Measurements from ENCODE around the gene C2orf42.
"Not testable (repeated sequence)": the region's sequence is repeated elsewhere in the genome, so short reads cannot be mapped to it uniquely, and the experiment has no call there.

The C2orf42 gene

GRCh38 chr2:70141902-70142589 is 48.8 kb downstream of the C2orf42 start:
- DNase-seq (ENCODE audit: low spot score), result peak; percentile 63
- in situ Hi-C loops (cut with MboI; ENCODE audit: low pct_unique_long_range_greater_than_20kb, low sequenced_read_pairs, unreplicated experiment), result loop anchor here (10.0 kb wide), 1 partner anchor 227 kb away; the partner anchor contains the start of gene MXD1
- no peak for TF ChIP-seq CTCF (IDR thresholded peaks at IDR 0.05; ENCODE audit: extremely low read depth, insufficient read depth, missing control alignments)

- in situ Hi-C loops (cut with MboI; ENCODE audit: low pct_unique_long_range_greater_than_20kb, low sequenced_read_pairs, unreplicated experiment), result loop anchor here (10.0 kb wide), 1 partner anchor 227 kb away; the partner anchor contains the start of gene MXD1
- peak; percentile 75 for DNase-seq (ENCODE audit: low spot score)
- TF ChIP-seq CTCF (IDR thresholded peaks at IDR 0.05; ENCODE audit: extremely low read depth, insufficient read depth, missing control alignments), result peak; percentile 46
Measured at GRCh38 chr2:70141212-70141901, 49.5 kb downstream of the C2orf42 start.

GRCh38 chr2:70140791-70141211 is 50.0 kb downstream of the C2orf42 start:
- DNase-seq (ENCODE audit: low spot score), result no peak
- no peak for TF ChIP-seq CTCF (IDR thresholded peaks at IDR 0.05; ENCODE audit: extremely low read depth, insufficient read depth, missing control alignments)
- in situ Hi-C loops (cut with MboI; ENCODE audit: low pct_unique_long_range_greater_than_20kb, low sequenced_read_pairs, unreplicated experiment), result loop anchor here (10.0 kb wide), 1 partner anchor 226 kb away; the partner anchor contains the start of gene MXD1

- DNase-seq (ENCODE audit: low spot score), result not testable (repeated sequence)
- in situ Hi-C loops (cut with MboI; ENCODE audit: low pct_unique_long_range_greater_than_20kb, low sequenced_read_pairs, unreplicated experiment), result loop anchor here (10.0 kb wide), 1 partner anchor 50 kb away; the partner anchor contains the start of gene PCBP1
Measured at GRCh38 chr2:70134323-70134983, 56.4 kb downstream of the C2orf42 start.

GRCh38 chr2:70133491-70134322 is 57.1 kb downstream of the C2orf42 start:
- in situ Hi-C loops (cut with MboI; ENCODE audit: low pct_unique_long_range_greater_than_20kb, low sequenced_read_pairs, unreplicated experiment), result loop anchor here (10.0 kb wide), 1 partner anchor 49 kb away; the partner anchor contains the start of gene PCBP1
- DNase-seq (ENCODE audit: low spot score), result peak; percentile 39

GRCh38 chr2:70133127-70133452 is 57.7 kb downstream of the C2orf42 start:
- in situ Hi-C loops (cut with MboI; ENCODE audit: low pct_unique_long_range_greater_than_20kb, low sequenced_read_pairs, unreplicated experiment), result loop anchor here (10.0 kb wide), 1 partner anchor 48 kb away; the partner anchor contains the start of gene PCBP1
- DNase-seq (ENCODE audit: low spot score), result no peak
- TF ChIP-seq CTCF (IDR thresholded peaks at IDR 0.05; ENCODE audit: extremely low read depth, insufficient read depth, missing control alignments), result no peak

More at GRCh38 chr2:70133491-70134322, 57.1 kb downstream of the C2orf42 start:
- TF ChIP-seq CTCF (IDR thresholded peaks at IDR 0.05; ENCODE audit: extremely low read depth, insufficient read depth, missing control alignments), result no peak

All from GM13977 (cell line).